SU-DHL-6 (cell line): ENCODE data around the gene DTYMK.

Experiments
- H2AFZ ChIP-seq: fragments of 200-600 bp; sonication (generic); 2 replicates; pipeline ENCODE4 v1.6.1; 2014; ENCODE audit warnings: low read depth, mild to moderate bottlenecking, moderate library complexity, mixed read lengths, antibody characterized with exemption, low read length; ENCODE audit not compliant: severe bottlenecking
- H3F3A ChIP-seq: fragments of 200-600 bp; shearing (Covaris generic); 2 replicates; pipeline ENCODE4 v1.6.0; 2016; ENCODE audit warnings: antibody characterized with exemption, mild to moderate bottlenecking; ENCODE audit not compliant: insufficient read depth
- H3K27ac ChIP-seq: fragments of 200-600 bp; sonication (generic); 2 replicates; pipeline ENCODE4 v1.5.1; 2016; ENCODE audit warnings: low read depth, mild to moderate bottlenecking, low read length, moderate library complexity, mixed read lengths
- H3K27me3 ChIP-seq: fragments of 200-600 bp; sonication (generic), shearing (Covaris generic); 2 replicates; pipeline ENCODE4 v1.6.0; 2014; ENCODE audit warnings: mild to moderate bottlenecking, low read length
- H3K36me3 ChIP-seq: fragments of 200-600 bp; sonication (generic); 2 replicates; pipeline ENCODE4 v1.6.1; 2014; ENCODE audit warnings: mild to moderate bottlenecking, low read length, mixed read lengths
- H3K4me2 ChIP-seq: fragments of 300-600, 200-600 bp; shearing (Covaris generic), sonication (generic); 2 replicates; pipeline ENCODE4 v1.6.0; 2014; ENCODE audit warnings: low read length, low read depth, mild to moderate bottlenecking; ENCODE audit not compliant: poor library complexity, severe bottlenecking
- H3K4me3 ChIP-seq: fragments of 200-600 bp; sonication (generic); 2 replicates; pipeline ENCODE4 v1.5.1; 2014; ENCODE audit warnings: antibody characterized with exemption, low read length, mild to moderate bottlenecking, mixed read lengths; ENCODE audit not compliant: insufficient read depth, poor library complexity, severe bottlenecking
- H3K79me2 ChIP-seq: fragments of 200-600 bp; sonication (generic); 2 replicates; pipeline ENCODE4 v1.6.1; 2014; ENCODE audit warnings: mild to moderate bottlenecking, low read length, moderate library complexity; ENCODE audit not compliant: insufficient read depth
- H3K9ac ChIP-seq: fragments of 200-600 bp; sonication (generic); 2 replicates; pipeline ENCODE4 v1.7.0; 2014; ENCODE audit warnings: mild to moderate bottlenecking, low read length
- H3K9me2 ChIP-seq: fragments of 200-600 bp; sonication (generic); replicated peaks from 2 replicates; pipeline ENCODE4 v1.6.1; 2014; ENCODE audit warnings: low read length; ENCODE audit not compliant: insufficient read depth
- H3K9me3 ChIP-seq: fragments of 200-600 bp; sonication (generic); 2 replicates; pipeline ENCODE4 v1.6.1; 2014; ENCODE audit warnings: low read length, mixed read lengths; ENCODE audit not compliant: insufficient read depth
- H4K20me1 ChIP-seq: fragments of 200-600 bp; sonication (generic); 2 replicates; pipeline ENCODE4 v1.6.1; 2014; ENCODE audit warnings: low read depth, mild to moderate bottlenecking, antibody characterized with exemption, low read length, moderate library complexity, mixed read lengths
- EZH2phosphoT487 ChIP-seq: fragments of 200-600 bp; sonication (generic), shearing (Covaris generic); conservative IDR thresholded peaks from 2 replicates; pipeline ENCODE4 v1.6.1; 2018; ENCODE audit warnings: mild to moderate bottlenecking, antibody characterized with exemption, low read length, moderate library complexity, mixed read lengths
- TF ChIP-seq, protein P1 (sequence below): fragments of 200-600 bp; sonication (generic); IDR thresholded peaks from one replicate; pipeline ENCODE4 v1.5.1; 2017; ENCODE audit warnings: antibody characterized with exemption, mild to moderate bottlenecking, low read length, moderate library complexity; ENCODE audit not compliant: insufficient read depth, poor library complexity, severe bottlenecking

DTYMK gene

GRCh38 chr2:241720099-241720498, 33.5 kb upstream of the DTYMK start:
- H3K27me3 ChIP-seq, result no peaks in the 10 kb centered on the region
- H2AFZ ChIP-seq, result no peak overlapping the region
- no peak overlapping the region for H3K4me3 ChIP-seq
- no peaks in the 10 kb centered on the region for H3K79me2 ChIP-seq
- TF ChIP-seq EZH2phosphoT487, result no peak
- TF ChIP-seq, protein P1, sequence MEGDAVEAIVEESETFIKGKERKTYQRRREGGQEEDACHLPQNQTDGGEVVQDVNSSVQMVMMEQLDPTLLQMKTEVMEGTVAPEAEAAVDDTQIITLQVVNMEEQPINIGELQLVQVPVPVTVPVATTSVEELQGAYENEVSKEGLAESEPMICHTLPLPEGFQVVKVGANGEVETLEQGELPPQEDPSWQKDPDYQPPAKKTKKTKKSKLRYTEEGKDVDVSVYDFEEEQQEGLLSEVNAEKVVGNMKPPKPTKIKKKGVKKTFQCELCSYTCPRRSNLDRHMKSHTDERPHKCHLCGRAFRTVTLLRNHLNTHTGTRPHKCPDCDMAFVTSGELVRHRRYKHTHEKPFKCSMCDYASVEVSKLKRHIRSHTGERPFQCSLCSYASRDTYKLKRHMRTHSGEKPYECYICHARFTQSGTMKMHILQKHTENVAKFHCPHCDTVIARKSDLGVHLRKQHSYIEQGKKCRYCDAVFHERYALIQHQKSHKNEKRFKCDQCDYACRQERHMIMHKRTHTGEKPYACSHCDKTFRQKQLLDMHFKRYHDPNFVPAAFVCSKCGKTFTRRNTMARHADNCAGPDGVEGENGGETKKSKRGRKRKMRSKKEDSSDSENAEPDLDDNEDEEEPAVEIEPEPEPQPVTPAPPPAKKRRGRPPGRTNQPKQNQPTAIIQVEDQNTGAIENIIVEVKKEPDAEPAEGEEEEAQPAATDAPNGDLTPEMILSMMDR, result no peak
- no peak overlapping the region for H3K27ac ChIP-seq
- no peak overlapping the region for H3K9ac ChIP-seq
- no peak overlapping the region for H3K4me2 ChIP-seq
- H4K20me1 ChIP-seq, result no peaks in the 10 kb centered on the region
- peaks cover 3% of the 10 kb centered on the region; the same call in 1 of the 2 replicates for H3F3A ChIP-seq
- peaks cover 26% of the 10 kb centered on the region for H3K36me3 ChIP-seq
- peaks cover 24% of the 10 kb centered on the region; the same call in 1 of the 2 replicates for H3K9me3 ChIP-seq
- H3K9me2 ChIP-seq, result no peaks in the 10 kb centered on the region

GRCh38 chr2:241719093-241719492, 32.5 kb upstream of the DTYMK start:
- TF ChIP-seq, protein P1, result no peak
- no peak for TF ChIP-seq EZH2phosphoT487
- H3K36me3 ChIP-seq, result peaks cover 28% of the 10 kb centered on the region

GRCh38 chr2:241708879-241709278, 22.3 kb upstream of the DTYMK start:
- no peak overlapping the region for H3K4me2 ChIP-seq

More at GRCh38 chr2:241719093-241719492, 32.5 kb upstream of the DTYMK start:
- no peak overlapping the region for H2AFZ ChIP-seq
- no peak overlapping the region for H3K9ac ChIP-seq
- peaks cover 8% of the 10 kb centered on the region; the same call in 1 of the 2 replicates for H3F3A ChIP-seq
- H4K20me1 ChIP-seq, result no peaks in the 10 kb centered on the region
- H3K27me3 ChIP-seq, result no peaks in the 10 kb centered on the region
- no peaks in the 10 kb centered on the region for H3K79me2 ChIP-seq
- no peak overlapping the region for H3K4me3 ChIP-seq
- H3K9me2 ChIP-seq, result no peaks in the 10 kb centered on the region
- H3K27ac ChIP-seq, result no peak overlapping the region
- peaks cover 24% of the 10 kb centered on the region; the same call in 1 of the 2 replicates for H3K9me3 ChIP-seq
- H3K4me2 ChIP-seq, result no peak overlapping the region

More at GRCh38 chr2:241708879-241709278, 22.3 kb upstream of the DTYMK start:
- peaks cover 2% of the 10 kb centered on the region; the same call in 1 of the 2 replicates for H3K79me2 ChIP-seq
- H4K20me1 ChIP-seq, result no peaks in the 10 kb centered on the region
- H3K9me3 ChIP-seq, result peaks cover 11% of the 10 kb centered on the region; the same call in 1 of the 2 replicates
- TF ChIP-seq EZH2phosphoT487, result no peak
- TF ChIP-seq, protein P1, result no peak
- 0 out of 2 replicates have a peak, but pooled peaks cover 2% of the 10 kb centered on the region for H3F3A ChIP-seq
- no peaks in the 10 kb centered on the region for H3K27me3 ChIP-seq
- no peak overlapping the region for H3K4me3 ChIP-seq
- H3K9ac ChIP-seq, result no peak overlapping the region
- H2AFZ ChIP-seq, result no peak overlapping the region
- no peaks in the 10 kb centered on the region for H3K9me2 ChIP-seq
- no peak overlapping the region for H3K27ac ChIP-seq
- H3K36me3 ChIP-seq, result peaks cover 33% of the 10 kb centered on the region
